HG02970 (cell line): Measurements from ENCODE around the gene NTPCR.

ENCODE experiments used
- ATAC-seq: cut with Tn5 transposase; IDR thresholded peaks from one replicate; pipeline ENCODE4 v1.9.1; 2021; ENCODE audit warnings: mild to moderate bottlenecking, moderate library complexity, moderate number of reproducible peaks; ENCODE audit not compliant: unreplicated experiment, low FRiP score

The NTPCR gene

DNA sequence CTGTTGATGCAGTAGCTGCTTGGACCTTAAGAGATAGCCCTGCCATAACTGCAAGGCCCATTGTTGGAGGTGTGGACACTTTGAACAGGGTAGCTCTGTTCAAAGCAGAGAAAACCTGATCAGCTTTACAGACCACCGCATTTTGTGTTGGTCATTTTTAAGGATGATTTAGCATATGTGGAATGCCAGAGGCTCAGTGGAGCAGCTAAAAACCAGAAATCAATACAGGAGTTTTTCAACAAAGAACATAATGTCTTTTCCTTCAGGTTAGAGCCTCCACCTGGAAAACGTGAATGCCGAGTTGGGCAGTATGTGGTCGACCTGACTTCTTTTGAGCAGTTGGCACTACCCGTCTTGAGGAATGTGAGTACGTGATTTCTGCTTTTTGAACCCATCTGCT is 5.7 kb downstream of the NTPCR start:
- no peak for ATAC-seq

DNA sequence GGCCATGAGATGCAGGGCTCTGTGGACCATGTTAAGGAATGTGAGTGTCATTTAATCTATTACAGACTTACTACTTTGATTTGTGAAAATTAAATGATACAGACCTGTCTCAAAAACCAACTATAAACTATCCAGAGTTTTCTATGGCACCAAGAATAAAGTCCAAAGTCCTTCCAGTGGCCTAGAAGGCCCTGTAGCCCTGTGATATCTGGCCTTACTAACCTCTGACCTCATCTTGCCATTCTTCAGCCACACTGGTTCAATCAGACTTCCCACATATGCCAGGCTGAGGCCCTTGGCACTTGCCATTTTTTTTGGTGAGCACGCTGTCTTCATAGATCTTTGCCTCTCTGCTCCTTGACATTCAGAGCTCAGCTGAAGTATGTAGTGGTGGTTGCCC is 7.7 kb downstream of the NTPCR start:
- no peak for ATAC-seq

DNA sequence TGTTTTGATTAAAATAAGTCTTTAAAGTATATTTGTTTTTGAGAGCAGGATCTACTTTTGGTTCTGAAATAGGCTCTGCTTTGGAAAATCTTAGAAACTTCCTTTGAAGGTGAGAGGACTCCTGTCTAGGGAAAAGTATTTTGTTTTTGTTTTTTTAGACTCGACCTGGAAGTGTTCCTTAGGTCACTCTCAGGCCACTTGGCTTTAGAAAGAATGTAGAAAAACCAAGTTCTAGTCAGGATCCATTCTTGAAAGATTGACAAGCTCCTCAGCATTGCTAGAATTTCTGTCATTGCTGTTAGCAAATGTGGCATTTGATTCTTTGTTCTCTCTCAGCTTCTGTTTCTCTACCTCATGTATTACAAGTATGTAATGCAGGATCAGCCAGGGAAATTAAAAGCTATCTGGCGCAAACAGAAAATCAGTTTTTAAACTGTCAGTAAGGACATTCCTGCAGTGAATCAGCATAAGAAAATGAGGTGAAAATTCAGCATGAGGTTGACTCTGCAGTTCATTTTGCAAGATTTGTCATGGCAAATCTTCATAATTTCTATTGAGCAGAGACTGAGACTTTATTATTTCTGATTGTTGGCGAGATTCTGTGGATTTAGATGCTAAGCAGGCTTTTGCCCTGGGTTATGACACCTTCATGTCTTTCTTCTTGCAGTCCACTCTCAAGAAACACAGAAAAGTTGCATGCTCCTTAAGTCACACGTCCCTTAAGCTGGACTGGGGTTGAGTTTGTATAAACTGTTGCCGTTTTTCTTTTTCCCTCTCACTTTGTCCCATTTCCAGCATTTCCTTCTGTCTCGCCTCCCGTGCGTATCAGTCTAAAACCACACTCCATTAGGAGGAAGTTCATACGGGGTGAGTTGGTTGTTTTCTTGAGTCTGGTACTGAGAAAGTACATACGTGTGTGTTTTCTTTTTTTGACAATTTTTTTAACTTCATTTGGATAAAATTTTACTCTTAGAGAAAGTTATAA is 12.6 kb downstream of the NTPCR start:
- ATAC-seq, result no peak

DNA sequence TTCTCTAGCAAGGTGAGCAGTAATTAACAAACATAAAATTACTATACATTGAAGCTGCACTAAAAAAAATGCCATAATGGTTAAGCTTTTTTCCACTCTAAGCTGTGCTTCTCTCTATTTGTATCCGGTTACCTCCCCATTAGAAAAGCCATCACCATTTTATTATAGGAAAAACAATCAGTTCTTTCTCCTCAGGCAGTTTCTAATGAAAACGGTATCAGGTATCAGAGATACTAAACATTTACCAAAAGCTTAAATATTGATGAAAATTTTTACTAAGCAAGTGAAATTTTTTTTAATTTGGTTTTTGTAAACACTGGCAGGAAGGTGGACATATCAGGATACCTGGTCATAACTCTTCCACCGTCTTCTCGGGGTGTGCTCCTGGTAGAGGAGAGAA is 14.2 kb downstream of the NTPCR start:
- no peak for ATAC-seq

DNA sequence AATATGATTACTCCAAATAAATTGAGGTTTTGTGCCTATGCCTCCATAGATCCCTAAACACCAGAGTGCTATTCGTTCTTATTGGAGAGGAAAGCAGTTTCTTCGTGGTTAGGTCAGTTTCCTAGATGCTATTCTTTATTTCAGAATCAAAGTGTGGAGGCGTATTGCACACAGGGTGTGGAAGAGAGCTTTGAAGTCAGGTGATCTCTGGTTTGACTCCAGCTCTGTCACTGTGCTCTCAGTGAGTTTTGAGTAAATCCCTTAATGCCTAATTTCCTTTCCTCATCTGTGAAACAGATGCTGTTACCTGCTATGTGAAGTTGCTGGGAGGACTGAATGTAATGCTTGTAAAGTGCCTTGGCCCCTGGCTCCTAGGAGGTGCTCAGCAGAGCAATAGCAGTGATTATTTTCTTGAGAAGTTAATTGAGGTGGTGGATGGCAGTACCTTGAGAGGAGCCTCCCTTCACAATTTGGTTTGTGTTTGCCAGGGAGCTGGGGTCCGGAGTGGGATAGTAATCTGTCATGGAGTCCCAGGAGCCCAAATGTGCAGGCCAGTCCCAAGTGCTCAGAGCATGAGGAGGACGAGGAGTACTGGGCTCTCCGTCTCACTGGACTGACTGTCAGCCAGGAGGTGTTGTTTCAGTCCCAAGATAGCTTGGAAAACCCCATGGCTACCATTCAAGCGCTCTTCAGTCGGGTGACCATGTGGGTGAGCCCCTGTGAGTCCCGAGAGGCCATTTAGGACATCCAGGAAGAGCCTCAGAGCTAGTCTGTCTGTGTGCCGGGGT is 14.9 kb downstream of the NTPCR start:
- ATAC-seq, result no peak

DNA sequence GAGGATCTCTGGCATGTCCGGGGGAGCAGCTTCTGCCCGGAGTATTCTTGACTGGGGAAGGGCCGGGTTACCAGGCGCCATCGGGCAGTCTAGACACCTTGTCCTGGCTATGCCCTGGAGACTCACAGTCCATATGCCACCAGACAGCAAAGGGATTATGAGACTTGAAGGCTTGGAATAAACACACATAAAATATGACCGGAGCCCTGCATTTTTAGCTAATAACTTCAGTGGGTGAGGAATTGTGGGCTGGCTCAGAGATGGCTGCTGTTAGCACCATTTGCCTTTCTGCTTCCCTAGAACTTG is 15.5 kb downstream of the NTPCR start:
- no peak for ATAC-seq

DNA sequence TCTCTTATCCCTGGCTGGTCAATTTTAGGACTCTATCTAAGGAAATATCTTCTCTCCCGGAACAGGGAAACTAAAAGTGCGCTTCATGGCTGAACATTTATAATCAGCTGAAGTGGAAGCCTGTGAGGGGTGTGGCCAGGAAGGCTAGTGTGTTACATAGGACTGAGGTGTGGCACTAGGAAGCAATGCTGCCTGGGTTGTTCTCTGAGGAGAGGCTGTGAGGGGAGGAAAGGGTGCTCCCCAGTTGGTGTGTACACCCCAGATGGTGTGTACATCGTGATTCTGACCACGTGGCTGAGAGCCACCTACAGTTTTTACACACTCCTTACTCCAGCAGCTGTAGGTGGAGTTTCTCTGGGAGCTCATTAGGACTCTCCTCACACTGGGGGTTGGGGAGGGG is 16.3 kb downstream of the NTPCR start:
- no peak for ATAC-seq

DNA sequence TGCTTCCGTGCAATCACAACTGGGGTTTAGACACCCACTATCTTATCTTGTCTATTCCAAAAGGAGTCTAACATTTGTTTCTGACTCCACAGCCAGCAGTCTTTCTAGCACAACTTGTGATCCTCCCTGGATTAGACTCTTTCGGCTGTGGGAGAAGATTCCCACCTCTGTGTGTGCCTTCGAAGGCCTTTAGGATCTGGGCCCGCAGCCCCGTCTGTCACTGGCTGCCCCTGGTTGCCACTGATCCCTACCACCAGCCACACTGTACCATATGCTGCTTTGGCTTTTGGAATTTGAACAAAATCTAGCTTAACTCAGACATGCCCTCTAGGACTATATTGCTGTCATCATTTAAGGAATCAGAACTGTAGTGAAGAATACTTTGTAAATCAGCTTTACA is 18.0 kb downstream of the NTPCR start:
- no peak for ATAC-seq

DNA sequence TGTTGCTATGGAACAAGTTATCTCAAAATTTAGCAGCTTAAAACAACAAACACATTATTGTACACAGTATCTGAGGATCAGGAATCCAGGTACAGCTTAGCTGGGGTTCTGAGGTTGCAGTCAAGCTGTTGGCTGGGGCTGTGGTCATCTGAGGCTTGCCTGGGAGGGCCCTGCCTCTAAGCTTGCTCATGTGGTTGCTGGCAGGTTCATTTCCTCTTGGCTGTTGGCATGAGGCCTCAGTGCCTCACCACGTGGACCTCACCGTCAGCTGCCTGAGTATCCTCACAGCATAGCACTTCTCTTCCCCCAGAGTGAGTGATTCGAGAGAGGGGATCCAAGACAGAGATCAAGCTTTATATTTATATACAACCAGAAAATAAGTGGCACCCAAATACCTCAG is 18.6 kb downstream of the NTPCR start:
- ATAC-seq, result no peak

DNA sequence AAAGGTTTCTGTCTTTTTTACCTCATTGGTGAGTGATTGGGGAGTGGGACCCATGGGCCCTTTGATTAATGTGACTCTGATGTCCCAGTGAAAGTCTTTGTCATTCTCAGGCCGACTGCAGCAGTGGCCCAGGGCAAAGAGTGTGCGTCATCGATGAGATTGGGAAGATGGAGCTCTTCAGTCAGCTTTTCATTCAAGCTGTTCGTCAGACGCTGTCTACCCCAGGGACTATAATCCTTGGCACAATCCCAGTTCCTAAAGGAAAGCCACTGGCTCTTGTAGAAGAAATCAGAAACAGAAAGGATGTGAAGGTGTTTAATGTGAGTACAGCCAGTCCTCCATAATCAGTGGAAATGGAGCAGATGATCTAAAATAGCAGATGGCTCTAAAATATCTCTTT is 19.4 kb downstream of the NTPCR start:
- ATAC-seq, result no peak

DNA sequence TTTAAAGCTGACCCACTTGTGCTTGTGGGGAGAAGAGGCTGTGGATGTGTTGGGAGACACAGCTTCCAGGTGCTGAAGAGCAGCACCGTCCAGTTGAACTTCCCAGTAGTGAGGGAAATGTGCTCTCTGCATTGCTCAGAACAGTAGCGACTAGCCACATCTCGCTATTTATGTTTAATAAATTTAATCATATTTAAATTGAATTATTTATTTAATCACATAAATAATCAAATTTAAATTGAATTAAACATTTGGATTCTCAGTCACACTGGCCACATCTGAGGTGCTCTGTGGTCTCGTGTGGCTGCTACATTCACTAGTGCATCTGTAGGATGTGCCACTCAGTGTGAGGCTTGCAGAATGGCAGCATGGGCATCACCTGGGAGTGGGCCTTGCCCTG is 20.1 kb downstream of the NTPCR start:
- ATAC-seq, result no peak

DNA sequence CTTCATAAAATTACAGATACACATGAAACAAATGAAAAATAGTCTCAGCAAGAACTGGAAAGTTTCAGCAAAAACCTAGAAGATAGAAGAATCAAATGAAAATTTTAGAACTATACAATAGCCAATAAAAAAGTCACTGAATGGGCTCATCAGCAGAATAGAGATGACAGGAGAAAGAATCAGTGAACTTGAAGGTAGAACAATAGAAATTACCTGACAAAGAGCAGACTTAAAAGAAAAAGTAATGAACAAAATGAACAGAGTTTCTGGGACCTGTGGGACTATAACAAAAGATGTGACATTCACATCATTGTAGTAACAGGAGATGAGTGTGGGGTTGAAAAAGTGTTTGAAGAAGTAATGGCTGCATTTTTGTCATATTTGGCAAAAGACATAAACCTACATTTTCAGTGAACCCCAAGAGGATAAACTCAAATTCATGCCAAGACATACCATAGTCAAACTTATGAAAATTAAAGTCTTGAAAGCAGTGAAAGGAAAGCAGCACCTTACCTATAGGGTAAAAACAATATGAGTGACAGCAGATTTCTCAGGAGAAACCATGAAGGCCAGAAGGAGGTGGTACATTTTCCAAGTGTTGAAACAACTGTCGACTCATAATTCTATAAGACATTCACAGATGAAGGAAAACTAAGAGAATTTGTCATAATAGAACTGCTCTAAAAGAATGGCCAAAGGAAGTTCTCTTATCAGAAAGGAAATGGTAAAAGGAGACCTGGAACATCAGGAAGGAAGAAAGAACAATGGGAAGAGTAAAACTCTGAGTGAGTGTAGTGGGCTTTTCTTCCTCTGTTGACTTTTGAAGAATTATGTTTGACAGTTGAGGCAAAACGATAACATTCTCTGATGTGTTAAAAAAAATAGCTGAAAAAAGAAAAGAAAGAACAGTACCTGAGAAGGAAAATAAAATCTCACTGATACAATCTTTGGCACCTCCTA is 23.5 kb downstream of the NTPCR start:
- ATAC-seq, result no peak

DNA sequence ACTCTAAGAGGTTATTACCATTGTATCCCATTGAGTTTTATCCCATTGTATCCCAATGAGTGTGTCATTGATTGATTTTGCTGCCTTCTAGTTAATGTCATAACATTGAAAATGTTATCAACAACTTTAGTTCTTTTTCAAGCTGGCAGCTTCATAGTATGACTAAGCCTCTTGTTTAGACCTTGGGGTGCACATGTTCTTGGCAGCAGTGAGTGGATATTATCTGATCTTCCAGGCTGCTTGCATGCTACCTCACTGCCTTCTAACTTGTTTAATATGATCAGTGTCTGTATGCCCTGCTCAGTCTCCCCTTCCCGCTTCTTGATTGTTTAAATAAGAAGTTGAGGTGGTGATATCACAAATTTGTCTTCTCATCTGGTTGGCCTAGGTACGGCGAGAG is 24.6 kb downstream of the NTPCR start:
- ATAC-seq, result no peak

DNA sequence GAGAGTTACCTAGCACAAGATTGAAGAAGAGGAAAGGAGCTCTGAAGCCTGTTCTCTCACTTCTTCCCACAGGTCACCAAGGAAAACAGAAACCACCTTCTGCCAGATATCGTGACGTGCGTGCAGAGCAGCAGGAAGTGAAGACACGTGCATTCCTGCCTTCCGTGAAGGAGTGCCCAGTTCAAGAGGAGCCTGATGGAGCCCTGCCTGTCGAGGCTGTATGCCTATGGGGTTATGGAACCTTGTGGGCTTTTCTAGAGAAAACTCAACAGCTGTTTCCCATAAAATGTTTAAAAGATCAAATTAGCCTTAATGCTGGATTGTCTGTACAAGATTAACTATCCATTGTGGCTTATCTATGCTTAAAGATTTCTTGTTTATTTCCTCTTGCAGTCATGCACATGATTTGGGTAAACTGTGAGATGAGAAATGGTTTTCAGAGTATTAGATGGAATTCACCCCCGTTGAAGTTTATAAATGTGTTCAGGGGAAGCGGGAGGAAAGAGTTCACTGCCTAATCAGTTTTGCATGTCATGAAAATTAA is 27.8 kb downstream of the NTPCR start:
- ATAC-seq, result no peak

DNA sequence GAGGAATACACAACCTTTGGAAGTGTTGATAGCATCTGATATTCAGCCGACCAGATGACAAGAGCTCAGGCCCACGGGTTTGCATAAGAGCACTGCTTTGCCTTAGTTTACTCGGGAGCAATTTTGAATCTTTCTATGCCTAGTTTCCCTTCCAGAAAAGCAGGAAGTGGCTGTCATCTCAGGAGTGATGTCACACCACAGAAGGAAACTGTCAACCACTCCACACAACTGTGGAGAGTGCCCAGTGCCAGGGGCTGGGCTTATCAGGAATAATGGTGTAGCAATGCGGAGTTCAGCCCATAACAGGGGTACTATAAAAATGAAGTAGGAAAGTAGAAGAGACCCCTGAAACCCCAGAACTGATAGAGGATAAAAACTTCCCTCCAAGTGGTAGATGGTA is 28.4 kb downstream of the NTPCR start:
- ATAC-seq, result no peak

DNA sequence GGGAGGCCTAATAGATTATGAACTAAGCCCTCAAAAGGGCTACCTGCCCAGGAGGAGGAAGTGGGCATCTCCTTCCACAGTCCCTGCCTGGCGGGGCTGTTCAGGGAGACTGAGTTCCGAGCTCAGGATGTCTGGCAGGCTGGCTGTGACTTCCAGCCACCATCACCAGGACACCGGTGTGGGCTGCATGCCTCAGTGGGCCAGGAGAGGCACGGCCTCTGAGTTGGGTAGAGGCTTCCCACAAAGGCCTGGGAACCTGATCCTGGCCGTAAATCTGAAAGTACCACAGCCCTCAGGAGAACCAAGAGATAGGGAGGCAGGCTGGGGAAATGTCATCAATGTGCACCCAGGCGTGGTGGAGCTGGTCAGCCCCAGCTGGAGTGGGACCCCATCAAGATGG is 29.1 kb downstream of the NTPCR start:
- no peak for ATAC-seq

DNA sequence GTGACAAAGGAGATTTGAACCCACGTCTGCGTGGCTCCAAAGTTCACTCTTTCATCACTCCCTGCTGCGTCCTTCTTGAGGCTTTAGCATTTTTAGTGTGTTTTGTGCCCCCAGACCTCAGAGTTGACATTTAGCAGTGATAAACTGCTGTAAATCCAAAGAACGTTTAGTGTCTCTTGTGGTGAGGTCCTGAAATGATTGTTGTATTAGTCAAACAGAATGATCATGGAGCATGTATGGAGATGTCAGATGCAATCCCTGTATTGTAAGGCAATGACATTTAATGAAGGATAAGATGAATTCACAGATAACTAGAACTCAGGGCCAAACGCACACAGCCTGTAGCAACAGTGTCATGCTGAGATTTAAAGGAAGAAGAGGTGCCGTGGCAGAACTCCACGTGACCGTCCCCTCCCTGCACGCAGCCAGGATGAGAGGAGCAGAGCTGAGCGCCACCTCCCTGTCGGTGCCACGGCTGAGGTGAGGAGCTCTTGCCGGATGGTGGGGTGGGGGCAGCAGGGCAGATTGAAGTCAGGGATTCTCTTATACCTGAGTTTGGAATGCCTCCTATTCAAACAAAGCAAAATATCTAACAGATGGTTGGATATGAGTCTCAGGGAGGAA is 30.1 kb downstream of the NTPCR start:
- no peak for ATAC-seq

DNA sequence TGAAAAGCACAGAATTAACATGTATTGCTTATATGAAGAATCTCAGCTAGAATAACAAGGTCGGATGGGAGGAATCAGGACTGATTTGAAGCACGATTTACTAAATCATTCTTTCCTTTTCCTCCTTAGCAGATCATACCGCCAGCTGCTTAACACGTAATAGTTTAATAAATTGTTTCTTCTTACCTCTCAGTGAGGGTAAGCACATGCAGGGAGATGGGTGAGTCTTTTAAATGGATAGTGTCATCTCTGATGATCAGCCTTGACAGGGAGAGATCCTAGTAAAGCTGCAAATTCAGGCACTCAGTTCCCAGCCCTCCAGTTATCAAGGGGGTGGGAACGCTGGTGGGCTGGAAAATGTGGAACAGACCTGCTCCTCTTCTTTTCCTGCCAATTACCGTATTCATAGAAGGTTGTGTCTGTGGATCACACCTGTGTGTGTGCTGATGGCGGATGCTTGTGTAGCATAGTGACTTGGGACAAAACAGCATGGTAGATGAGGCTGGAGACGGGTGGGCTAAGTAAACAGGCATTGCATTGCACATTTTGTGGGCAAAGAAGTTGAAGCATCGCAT is 30.7 kb downstream of the NTPCR start:
- no peak for ATAC-seq

DNA sequence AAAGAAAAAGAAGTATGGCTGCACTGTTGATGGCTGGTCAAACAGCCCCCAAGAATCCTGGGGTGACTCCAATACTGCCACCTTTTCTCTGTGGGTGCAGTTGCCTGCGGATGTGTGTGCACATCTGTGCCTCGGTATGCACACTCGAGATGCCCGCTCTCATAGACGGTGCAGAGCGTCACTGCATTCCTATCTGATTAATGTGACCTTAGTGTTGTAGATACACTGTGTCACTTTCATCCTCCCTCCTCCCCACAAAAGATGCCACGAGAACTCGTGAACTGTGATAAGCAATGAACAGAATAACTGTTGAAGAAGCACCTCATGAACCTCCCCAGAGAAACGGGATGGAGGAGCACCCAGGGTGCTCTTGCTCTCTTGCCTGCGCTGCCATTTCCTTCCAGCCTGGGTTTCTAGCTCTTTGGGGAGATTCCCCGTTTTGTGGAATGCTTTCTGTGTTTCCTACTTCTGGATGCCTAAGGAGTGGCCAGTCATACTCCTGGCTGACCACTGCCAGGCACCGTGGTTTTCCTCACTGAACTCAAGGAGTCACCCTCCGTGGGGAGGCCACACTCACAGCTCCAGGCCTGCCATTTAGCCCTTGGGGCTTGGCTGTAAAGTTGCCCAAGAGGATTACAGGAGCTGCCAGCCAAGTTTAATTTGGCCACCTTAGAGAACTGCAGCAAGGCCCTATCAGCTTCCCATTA is 32.0 kb downstream of the NTPCR start:
- ATAC-seq, result no peak
